Measurements from ENCODE around the gene ISCA2.

Gene ISCA2

GRCh38 chr14:74500417-74501134, 7.0 kb downstream of the ISCA2 start:
- H3K4me3 ChIP-seq (ENCODE audit: low read depth in 1 of 2, low read length in 2 of 2) = no peak overlapping the region
- peaks cover 0 to 3% of the 10 kb centered on the region in 2 donors for H3K36me3 ChIP-seq (ENCODE audit: control insufficient read depth in 1 of 2, insufficient read depth in 2 of 2, low read length in 2 of 2)
- no peak overlapping the region for H3K27ac ChIP-seq (ENCODE audit: low read depth, low read length)
- no peaks in the 10 kb centered on the region for H3K27me3 ChIP-seq (ENCODE audit: control insufficient read depth in 1 of 2, insufficient read depth in 2 of 2, low read length in 2 of 2)
- no peaks in the 10 kb centered on the region for H3K9me3 ChIP-seq (ENCODE audit: control insufficient read depth in 1 of 2, low read length in 2 of 2)
- H3K9ac ChIP-seq (ENCODE audit: low read depth in 1 of 2, low read length in 2 of 2) = no peak overlapping the region
- H3K4me1 ChIP-seq (ENCODE audit: control insufficient read depth in 1 of 2, insufficient read depth in 2 of 2, low read length in 2 of 2) = no peaks in the 10 kb centered on the region

- H3K27me3 ChIP-seq (ENCODE audit: control insufficient read depth in 1 of 2, insufficient read depth in 2 of 2, low read length in 2 of 2) = no peaks in the 10 kb centered on the region
- H3K9me3 ChIP-seq (ENCODE audit: control insufficient read depth in 1 of 2, low read length in 2 of 2) = no peaks in the 10 kb centered on the region
- no peak overlapping the region for H3K27ac ChIP-seq (ENCODE audit: low read depth, low read length)
- H3K9ac ChIP-seq (ENCODE audit: low read depth in 1 of 2, low read length in 2 of 2) = no peak overlapping the region
- no peak overlapping the region for H3K4me3 ChIP-seq (ENCODE audit: low read depth in 1 of 2, low read length in 2 of 2)
- no peaks in the 10 kb centered on the region for H3K4me1 ChIP-seq (ENCODE audit: control insufficient read depth in 1 of 2, insufficient read depth in 2 of 2, low read length in 2 of 2)
- H3K36me3 ChIP-seq (ENCODE audit: control insufficient read depth in 1 of 2, insufficient read depth in 2 of 2, low read length in 2 of 2) = peaks cover 0 to under 1% of the 10 kb centered on the region in 2 donors
These were observed 7.6 kb downstream of the ISCA2 start for GRCh38 chr14:74501135-74501614.

GRCh38 chr14:74501691-74502090, 8.1 kb downstream of the ISCA2 start:
- Histone ChIP-seq H3K27ac (ENCODE audit: low read depth, low read length) (no peak overlapping the region), H3K4me1 (ENCODE audit: control insufficient read depth in 1 of 2, insufficient read depth in 2 of 2, low read length in 2 of 2) (no peaks in the 10 kb centered on the region), H3K4me3 (ENCODE audit: low read depth in 1 of 2, low read length in 2 of 2) (no peak overlapping the region), H3K27me3 (ENCODE audit: control insufficient read depth in 1 of 2, insufficient read depth in 2 of 2, low read length in 2 of 2) (no peaks in the 10 kb centered on the region), H3K36me3 (ENCODE audit: control insufficient read depth in 1 of 2, insufficient read depth in 2 of 2, low read length in 2 of 2) (no peaks in the 10 kb centered on the region), H3K9ac (ENCODE audit: low read depth in 1 of 2, low read length in 2 of 2) (no peak overlapping the region), H3K9me3 (ENCODE audit: control insufficient read depth in 1 of 2, low read length in 2 of 2) (no peaks in the 10 kb centered on the region)

GRCh38 chr14:74502236-74503019, 8.9 kb downstream of the ISCA2 start:
- H3K27me3 ChIP-seq (ENCODE audit: control insufficient read depth in 1 of 2, insufficient read depth in 2 of 2, low read length in 2 of 2) = no peaks in the 10 kb centered on the region
- H3K9ac ChIP-seq (ENCODE audit: low read depth in 1 of 2, low read length in 2 of 2) = no peak overlapping the region
- H3K36me3 ChIP-seq (ENCODE audit: control insufficient read depth in 1 of 2, insufficient read depth in 2 of 2, low read length in 2 of 2) = no peaks in the 10 kb centered on the region
- H3K4me3 ChIP-seq (ENCODE audit: low read depth in 1 of 2, low read length in 2 of 2) = no peak overlapping the region
- H3K4me1 ChIP-seq (ENCODE audit: control insufficient read depth in 1 of 2, insufficient read depth in 2 of 2, low read length in 2 of 2) = no peaks in the 10 kb centered on the region
- no peak overlapping the region for H3K27ac ChIP-seq (ENCODE audit: low read depth, low read length)
- no peaks in the 10 kb centered on the region for H3K9me3 ChIP-seq (ENCODE audit: control insufficient read depth in 1 of 2, low read length in 2 of 2)

- H3K9ac ChIP-seq (ENCODE audit: low read depth in 1 of 2, low read length in 2 of 2) = no peak overlapping the region
These were observed 9.8 kb downstream of the ISCA2 start for GRCh38 chr14:74503291-74503937.

GRCh38 chr14:74503938-74504335, 10.4 kb downstream of the ISCA2 start:
- no peaks in the 10 kb centered on the region for H3K4me1 ChIP-seq (ENCODE audit: control insufficient read depth in 1 of 2, insufficient read depth in 2 of 2, low read length in 2 of 2)
- H3K36me3 ChIP-seq (ENCODE audit: control insufficient read depth in 1 of 2, insufficient read depth in 2 of 2, low read length in 2 of 2) = no peaks in the 10 kb centered on the region
- no peak overlapping the region for H3K4me3 ChIP-seq (ENCODE audit: low read depth in 1 of 2, low read length in 2 of 2)
- H3K9ac ChIP-seq (ENCODE audit: low read depth in 1 of 2, low read length in 2 of 2) = no peak overlapping the region
- H3K27me3 ChIP-seq (ENCODE audit: control insufficient read depth in 1 of 2, insufficient read depth in 2 of 2, low read length in 2 of 2) = no peaks in the 10 kb centered on the region
- no peaks in the 10 kb centered on the region for H3K9me3 ChIP-seq (ENCODE audit: control insufficient read depth in 1 of 2, low read length in 2 of 2)
- H3K27ac ChIP-seq (ENCODE audit: low read depth, low read length) = no peak overlapping the region

More at GRCh38 chr14:74503291-74503937, 9.8 kb downstream of the ISCA2 start:
- no peak overlapping the region for H3K27ac ChIP-seq (ENCODE audit: low read depth, low read length)
- H3K9me3 ChIP-seq (ENCODE audit: control insufficient read depth in 1 of 2, low read length in 2 of 2) = no peaks in the 10 kb centered on the region
- H3K36me3 ChIP-seq (ENCODE audit: control insufficient read depth in 1 of 2, insufficient read depth in 2 of 2, low read length in 2 of 2) = no peaks in the 10 kb centered on the region
- no peaks in the 10 kb centered on the region for H3K27me3 ChIP-seq (ENCODE audit: control insufficient read depth in 1 of 2, insufficient read depth in 2 of 2, low read length in 2 of 2)
- no peak overlapping the region for H3K4me3 ChIP-seq (ENCODE audit: low read depth in 1 of 2, low read length in 2 of 2)
- no peaks in the 10 kb centered on the region for H3K4me1 ChIP-seq (ENCODE audit: control insufficient read depth in 1 of 2, insufficient read depth in 2 of 2, low read length in 2 of 2)

GRCh38 chr14:74504412-74504811, 10.8 kb downstream of the ISCA2 start:
- H3K9me3 ChIP-seq (ENCODE audit: control insufficient read depth in 1 of 2, low read length in 2 of 2) = no peaks in the 10 kb centered on the region
- H3K9ac ChIP-seq (ENCODE audit: low read depth in 1 of 2, low read length in 2 of 2) = no peak overlapping the region
- no peak overlapping the region for H3K27ac ChIP-seq (ENCODE audit: low read depth, low read length)
- no peaks in the 10 kb centered on the region for H3K4me1 ChIP-seq (ENCODE audit: control insufficient read depth in 1 of 2, insufficient read depth in 2 of 2, low read length in 2 of 2)
- no peak overlapping the region for H3K4me3 ChIP-seq (ENCODE audit: low read depth in 1 of 2, low read length in 2 of 2)
- H3K36me3 ChIP-seq (ENCODE audit: control insufficient read depth in 1 of 2, insufficient read depth in 2 of 2, low read length in 2 of 2) = no peaks in the 10 kb centered on the region
- no peaks in the 10 kb centered on the region for H3K27me3 ChIP-seq (ENCODE audit: control insufficient read depth in 1 of 2, insufficient read depth in 2 of 2, low read length in 2 of 2)

GRCh38 chr14:74504874-74505720, 11.5 kb downstream of the ISCA2 start:
- Histone ChIP-seq H3K36me3 (ENCODE audit: control insufficient read depth in 1 of 2, insufficient read depth in 2 of 2, low read length in 2 of 2) (no peaks in the 10 kb centered on the region), H3K4me3 (ENCODE audit: low read depth in 1 of 2, low read length in 2 of 2) (no peak overlapping the region), H3K9me3 (ENCODE audit: control insufficient read depth in 1 of 2, low read length in 2 of 2) (no peaks in the 10 kb centered on the region), H3K27me3 (ENCODE audit: control insufficient read depth in 1 of 2, insufficient read depth in 2 of 2, low read length in 2 of 2) (no peaks in the 10 kb centered on the region), H3K9ac (ENCODE audit: low read depth in 1 of 2, low read length in 2 of 2) (no peak overlapping the region), H3K27ac (ENCODE audit: low read depth, low read length) (no peak overlapping the region), H3K4me1 (ENCODE audit: control insufficient read depth in 1 of 2, insufficient read depth in 2 of 2, low read length in 2 of 2) (no peaks in the 10 kb centered on the region)

- H3K4me1 ChIP-seq (ENCODE audit: control insufficient read depth in 1 of 2, insufficient read depth in 2 of 2, low read length in 2 of 2) = no peaks in the 10 kb centered on the region
- H3K27ac ChIP-seq (ENCODE audit: low read depth, low read length) = no peak overlapping the region
- H3K36me3 ChIP-seq (ENCODE audit: control insufficient read depth in 1 of 2, insufficient read depth in 2 of 2, low read length in 2 of 2) = no peaks in the 10 kb centered on the region
- H3K4me3 ChIP-seq (ENCODE audit: low read depth in 1 of 2, low read length in 2 of 2) = no peak overlapping the region
- H3K27me3 ChIP-seq (ENCODE audit: control insufficient read depth in 1 of 2, insufficient read depth in 2 of 2, low read length in 2 of 2) = no peaks in the 10 kb centered on the region
- no peak overlapping the region for H3K9ac ChIP-seq (ENCODE audit: low read depth in 1 of 2, low read length in 2 of 2)
- H3K9me3 ChIP-seq (ENCODE audit: control insufficient read depth in 1 of 2, low read length in 2 of 2) = no peaks in the 10 kb centered on the region
These were observed 12.3 kb downstream of the ISCA2 start for GRCh38 chr14:74505831-74506230.
